Activated naive CD8-positive, alpha-beta T cell treated with anti-CD3 and anti-CD28 coated beads, Interleukin-2, amount 50 U/mL, for 16 hours (primary cell): ENCODE measurements around the gene NPC1.

Experiments used
- DNase-seq: peaks from one replicate; pipeline ENCODE4 v3.0.0-alpha.2; 2020; ENCODE audit warnings: low read depth, low spot score

The NPC1 gene

GRCh38 chr18:23548275-23548674 is 38.0 kb downstream of the NPC1 start:
- no peak for DNase-seq

- no peak for DNase-seq
Measured at GRCh38 chr18:23547846-23548245, 38.5 kb downstream of the NPC1 start.

GRCh38 chr18:23547306-23547705 is 39.0 kb downstream of the NPC1 start:
- DNase-seq, result no peak

GRCh38 chr18:23545247-23545789 is 41.0 kb downstream of the NPC1 start:
- DNase-seq, result no peak

- no peak for DNase-seq
Measured at GRCh38 chr18:23542461-23542860, 43.8 kb downstream of the NPC1 start.

- no peak for DNase-seq
Measured at GRCh38 chr18:23541349-23542093, 44.8 kb downstream of the NPC1 start.

GRCh38 chr18:23540867-23541266 is 45.4 kb downstream of the NPC1 start:
- no peak for DNase-seq

- DNase-seq, result no peak
Measured at GRCh38 chr18:23539911-23540525, 46.3 kb downstream of the NPC1 start.

- DNase-seq, result no peak
Measured at GRCh38 chr18:23539296-23539695, 47.0 kb downstream of the NPC1 start.

- no peak for DNase-seq
Measured at GRCh38 chr18:23538870-23539269, 47.4 kb downstream of the NPC1 start.

GRCh38 chr18:23538001-23538400 is 48.3 kb downstream of the NPC1 start:
- DNase-seq, result no peak

- no peak for DNase-seq
Measured at GRCh38 chr18:23537274-23537673, 49.0 kb downstream of the NPC1 start.

- DNase-seq, result no peak
Measured at GRCh38 chr18:23536204-23536603, 50.1 kb downstream of the NPC1 start.

- DNase-seq, result no peak
Measured at GRCh38 chr18:23534276-23534675, 52.0 kb downstream of the NPC1 start.

- no peak for DNase-seq
Measured at GRCh38 chr18:23532848-23533247, 53.5 kb downstream of the NPC1 start.

GRCh38 chr18:23531912-23532311 is 54.4 kb downstream of the NPC1 start:
- no peak for DNase-seq

- DNase-seq, result no peak
Measured at GRCh38 chr18:23530195-23530594, 56.1 kb downstream of the NPC1 start.

GRCh38 chr18:23529604-23530003 is 56.7 kb downstream of the NPC1 start:
- DNase-seq, result no peak

- DNase-seq, result no peak
Measured at GRCh38 chr18:23528580-23529472, 57.5 kb downstream of the NPC1 start.

GRCh38 chr18:23526501-23527063 is 59.7 kb downstream of the NPC1 start:
- no peak for DNase-seq

- no peak for DNase-seq
Measured at GRCh38 chr18:23524213-23524707, 62.0 kb downstream of the NPC1 start.
